ENCODE data around the gene SLC5A12. TPM values are rescaled to one million over a fixed set of nuclear protein-coding genes. Genes with fewer than 3 reads are reported as not detected.

The SLC5A12 gene
- total and polyA plus RNA-seq, 12 donors = 0.03 to 0.33 (median 0.12) TPM; not detected in 8

DNA sequence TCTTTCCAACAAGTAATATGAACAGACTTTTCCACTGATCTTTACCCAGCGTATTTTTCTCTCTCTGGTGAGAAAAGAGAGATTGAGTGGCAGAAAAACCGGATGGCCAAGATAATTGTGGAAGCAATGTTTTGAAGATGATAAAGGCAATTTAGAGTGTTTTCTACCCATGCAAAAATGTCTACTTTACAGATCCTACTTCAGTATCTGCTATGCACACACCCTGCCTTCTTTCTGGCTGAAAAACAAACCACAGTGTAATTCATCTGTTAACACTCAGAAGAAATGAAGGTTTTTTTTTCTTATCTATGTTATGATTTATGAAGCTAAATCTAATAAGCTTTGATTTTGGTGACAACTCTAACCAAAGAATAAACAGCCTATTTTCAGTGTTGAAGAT lies 56.8 kb downstream of the SLC5A12 start:
- WGBS, 4 donors = 66 to 75% (median 68%) methylated on average over 2 of the region's 2 CpGs
- H3K4me3 ChIP-seq = no peak overlapping the region
- no peaks in the 10 kb centered on the region for H3K9me3 ChIP-seq (replicated peaks in 1 of 3)
- DNase-seq = no peak
- H3K36me3 ChIP-seq (replicated peaks in 1 of 2) = no peaks in the 10 kb centered on the region
- H3K27me3 ChIP-seq = no peaks in the 10 kb centered on the region
- no peaks in the 10 kb centered on the region for H3K4me1 ChIP-seq (replicated peaks in 1 of 2)
- TF ChIP-seq, protein P1, sequence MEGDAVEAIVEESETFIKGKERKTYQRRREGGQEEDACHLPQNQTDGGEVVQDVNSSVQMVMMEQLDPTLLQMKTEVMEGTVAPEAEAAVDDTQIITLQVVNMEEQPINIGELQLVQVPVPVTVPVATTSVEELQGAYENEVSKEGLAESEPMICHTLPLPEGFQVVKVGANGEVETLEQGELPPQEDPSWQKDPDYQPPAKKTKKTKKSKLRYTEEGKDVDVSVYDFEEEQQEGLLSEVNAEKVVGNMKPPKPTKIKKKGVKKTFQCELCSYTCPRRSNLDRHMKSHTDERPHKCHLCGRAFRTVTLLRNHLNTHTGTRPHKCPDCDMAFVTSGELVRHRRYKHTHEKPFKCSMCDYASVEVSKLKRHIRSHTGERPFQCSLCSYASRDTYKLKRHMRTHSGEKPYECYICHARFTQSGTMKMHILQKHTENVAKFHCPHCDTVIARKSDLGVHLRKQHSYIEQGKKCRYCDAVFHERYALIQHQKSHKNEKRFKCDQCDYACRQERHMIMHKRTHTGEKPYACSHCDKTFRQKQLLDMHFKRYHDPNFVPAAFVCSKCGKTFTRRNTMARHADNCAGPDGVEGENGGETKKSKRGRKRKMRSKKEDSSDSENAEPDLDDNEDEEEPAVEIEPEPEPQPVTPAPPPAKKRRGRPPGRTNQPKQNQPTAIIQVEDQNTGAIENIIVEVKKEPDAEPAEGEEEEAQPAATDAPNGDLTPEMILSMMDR (IDR thresholded peaks at IDR 0.05) = no peak
- no peak for TF ChIP-seq POLR2A (IDR thresholded peaks at IDR 0.05)
- intact Hi-C loops (cut with DNase I) = no loop called here
- no peak overlapping the region for H3K27ac ChIP-seq

DNA sequence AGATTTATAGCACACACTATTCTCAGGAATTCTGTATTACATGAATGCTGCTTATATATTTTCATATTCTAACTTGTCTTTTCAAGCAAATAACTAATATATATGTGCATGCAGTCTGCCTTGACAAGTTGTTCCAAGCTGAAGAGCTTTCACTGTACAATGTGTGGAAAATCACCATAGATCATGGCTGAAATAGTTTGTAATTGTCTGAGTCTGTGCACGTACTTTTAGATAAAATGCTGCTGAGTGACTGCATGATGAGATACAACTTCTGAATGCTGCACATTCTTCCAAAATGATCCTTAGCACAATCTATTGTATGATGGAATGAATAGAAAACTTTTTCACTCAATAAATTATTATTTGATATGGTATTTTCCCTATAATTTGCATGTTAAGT lies 58.9 kb downstream of the SLC5A12 start:
- no peaks in the 10 kb centered on the region for H3K27me3 ChIP-seq
- TF ChIP-seq, protein P1 (IDR thresholded peaks at IDR 0.05) = no peak
- no peak for TF ChIP-seq POLR2A (IDR thresholded peaks at IDR 0.05)
- H3K9me3 ChIP-seq (replicated peaks in 1 of 3) = no peaks in the 10 kb centered on the region
- intact Hi-C loops (cut with DNase I) = no loop called here
- no peak overlapping the region for H3K4me3 ChIP-seq
- DNase-seq = no peak
- H3K4me1 ChIP-seq (replicated peaks in 1 of 2) = no peaks in the 10 kb centered on the region
- H3K27ac ChIP-seq = no peak overlapping the region
- 48 to 67% (median 57%) methylated on average over 1 of the region's 1 CpG for WGBS, 4 donors
- H3K36me3 ChIP-seq (replicated peaks in 1 of 2) = no peaks in the 10 kb centered on the region

DNA sequence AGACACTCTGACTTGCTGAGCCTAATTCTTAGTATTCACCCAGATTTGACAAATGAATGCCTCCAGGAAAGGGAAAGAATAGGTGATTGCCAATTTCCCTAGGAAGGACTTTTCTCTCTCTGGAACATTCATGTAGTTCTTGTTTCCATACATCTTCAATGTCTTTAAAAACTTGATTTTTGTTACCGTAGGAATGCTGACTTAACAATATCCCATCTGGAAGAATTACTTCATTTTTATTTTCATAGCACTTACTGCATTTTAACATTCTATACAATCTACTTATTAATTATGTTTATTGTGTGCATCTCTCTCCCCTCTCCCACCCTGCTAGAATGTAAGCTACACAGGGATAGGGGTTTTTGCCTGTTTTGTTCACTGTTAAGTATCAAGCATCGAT lies 66.6 kb downstream of the SLC5A12 start:
- H3K27ac ChIP-seq = no peak overlapping the region
- no peak for TF ChIP-seq POLR2A (IDR thresholded peaks at IDR 0.05)
- TF ChIP-seq, protein P1 (IDR thresholded peaks at IDR 0.05) = no peak
- no peaks in the 10 kb centered on the region for H3K9me3 ChIP-seq (replicated peaks in 1 of 3)
- H3K27me3 ChIP-seq = no peaks in the 10 kb centered on the region
- H3K4me3 ChIP-seq = no peak overlapping the region
- 84 to 89% (median 86%) methylated on average over 2 of the region's 2 CpGs for WGBS, 4 donors
- H3K4me1 ChIP-seq (replicated peaks in 1 of 2) = no peaks in the 10 kb centered on the region
- intact Hi-C loops (cut with DNase I) = loop anchor here in 1 of 2 donors (10.0 kb wide), 1 partner anchor 360 kb away; no protein-coding TSS in a partner anchor
- no peak for DNase-seq
- H3K36me3 ChIP-seq (replicated peaks in 1 of 2) = no peaks in the 10 kb centered on the region

DNA sequence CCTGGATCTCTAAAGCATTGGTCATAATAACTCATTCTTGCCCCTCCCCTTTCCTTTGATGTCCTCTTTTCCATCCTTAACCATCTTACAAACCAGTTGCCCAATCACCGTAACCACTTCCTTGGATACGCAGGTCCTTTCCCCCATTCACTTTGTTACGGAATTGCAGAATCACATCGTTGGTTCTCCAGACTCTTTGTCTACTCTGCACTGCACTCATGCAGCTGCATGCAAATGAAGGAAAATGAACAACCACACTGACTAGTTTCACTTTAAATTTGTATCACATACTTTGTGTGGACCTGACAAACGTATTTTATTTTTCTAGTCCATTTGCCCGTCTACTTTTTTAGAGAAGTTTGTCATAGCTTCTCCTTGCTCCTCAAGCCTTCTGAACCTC lies 69.9 kb downstream of the SLC5A12 start:
- H3K4me3 ChIP-seq = no peak overlapping the region
- 79 to 82% (median 79%) methylated on average over 6 of the region's 6 CpGs for WGBS, 4 donors
- intact Hi-C loops (cut with DNase I) = loop anchor here in 1 of 2 donors (10.0 kb wide), 1 partner anchor 357 kb away; no protein-coding TSS in a partner anchor

More for the DNA sequence above, 69.9 kb downstream of the SLC5A12 start:
- TF ChIP-seq, protein P1 (IDR thresholded peaks at IDR 0.05) = no peak
- no peak for TF ChIP-seq POLR2A (IDR thresholded peaks at IDR 0.05)
- H3K36me3 ChIP-seq (replicated peaks in 1 of 2) = no peaks in the 10 kb centered on the region
- H3K27me3 ChIP-seq = no peaks in the 10 kb centered on the region
- DNase-seq = no peak
- no peaks in the 10 kb centered on the region for H3K4me1 ChIP-seq (replicated peaks in 1 of 2)
- no peaks in the 10 kb centered on the region for H3K9me3 ChIP-seq (replicated peaks in 1 of 3)
- no peak overlapping the region for H3K27ac ChIP-seq
